HG02763 (cell line): Measurements from ENCODE around the gene FOXO6.

ENCODE experiments used
- ATAC-seq: cut with Tn5 transposase; IDR thresholded peaks from one replicate; pipeline ENCODE4 v1.9.1; 2021; ENCODE audit warnings: mild to moderate bottlenecking, moderate library complexity; ENCODE audit not compliant: unreplicated experiment

Gene FOXO6

DNA sequence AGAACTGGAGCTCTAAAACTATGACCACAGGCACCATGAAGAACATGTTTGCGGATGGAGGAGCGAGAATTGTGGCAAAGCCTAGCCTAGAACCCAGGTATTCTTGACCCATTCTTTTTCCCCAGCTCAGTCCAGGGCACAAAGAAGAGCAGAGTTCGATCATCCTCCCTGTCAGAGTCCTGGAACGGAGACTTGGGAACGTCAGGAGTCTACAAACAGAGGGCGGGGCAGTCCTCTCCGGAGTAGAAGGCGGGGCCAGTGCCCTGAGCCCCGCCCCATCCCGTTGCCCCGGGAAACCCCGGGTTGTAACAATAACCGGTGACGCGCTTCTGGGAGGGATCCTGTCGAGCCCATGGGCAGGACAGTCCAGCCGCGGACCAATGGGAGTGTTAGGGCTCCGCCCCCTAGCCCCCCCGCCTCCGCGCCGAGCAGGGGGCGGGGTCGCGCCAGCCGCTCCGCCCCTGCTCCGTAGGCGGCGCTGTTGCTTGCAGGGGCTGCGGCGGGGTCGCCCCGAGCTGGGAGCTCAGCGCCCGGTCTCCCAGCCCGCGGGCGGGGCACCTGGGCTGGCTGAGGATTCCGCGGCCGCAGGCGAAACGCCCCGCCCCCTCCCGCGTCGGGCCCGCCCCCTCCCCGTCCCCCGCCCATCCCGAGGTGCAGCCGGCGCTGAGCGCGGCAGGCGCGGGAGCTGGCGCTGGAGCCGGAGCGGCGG, at the start of gene FOXO6:
FOXO6 (plus strand) TSS at position 649 of the 709 bp plus-strand sequence.
- peak; percentile 90 for ATAC-seq

DNA sequence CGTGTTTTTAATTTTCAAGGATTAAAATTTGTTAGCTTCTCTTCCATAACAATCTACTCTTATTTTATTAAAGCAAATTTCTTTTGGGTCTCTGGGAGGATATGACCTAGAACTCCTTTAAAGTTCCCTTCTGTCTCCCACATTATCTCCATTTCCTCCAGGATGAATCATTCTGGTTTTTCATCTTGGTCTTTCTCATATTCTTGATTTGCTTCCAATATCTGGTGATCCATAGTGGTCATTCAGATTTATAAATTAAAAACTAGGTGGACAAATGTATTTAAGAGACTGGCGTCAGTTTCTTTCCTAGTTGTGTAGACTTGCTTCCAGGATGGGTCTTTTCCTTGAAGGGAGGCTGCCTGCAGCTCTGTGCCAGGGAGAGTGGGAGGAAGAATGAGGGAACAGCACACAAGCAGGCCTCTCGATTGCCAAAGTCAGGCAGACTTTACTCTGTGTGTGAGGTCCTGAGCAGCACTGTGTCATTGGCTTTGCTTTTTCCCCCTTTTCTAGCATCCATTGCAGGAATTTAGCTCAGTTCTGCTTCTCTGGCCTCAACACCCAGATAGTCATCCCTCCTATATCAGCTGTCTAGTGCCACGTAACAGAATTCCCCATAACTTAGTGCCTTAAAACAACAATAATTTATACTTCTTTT, 48.1 kb upstream of the FOXO6 start:
- no peak for ATAC-seq

DNA sequence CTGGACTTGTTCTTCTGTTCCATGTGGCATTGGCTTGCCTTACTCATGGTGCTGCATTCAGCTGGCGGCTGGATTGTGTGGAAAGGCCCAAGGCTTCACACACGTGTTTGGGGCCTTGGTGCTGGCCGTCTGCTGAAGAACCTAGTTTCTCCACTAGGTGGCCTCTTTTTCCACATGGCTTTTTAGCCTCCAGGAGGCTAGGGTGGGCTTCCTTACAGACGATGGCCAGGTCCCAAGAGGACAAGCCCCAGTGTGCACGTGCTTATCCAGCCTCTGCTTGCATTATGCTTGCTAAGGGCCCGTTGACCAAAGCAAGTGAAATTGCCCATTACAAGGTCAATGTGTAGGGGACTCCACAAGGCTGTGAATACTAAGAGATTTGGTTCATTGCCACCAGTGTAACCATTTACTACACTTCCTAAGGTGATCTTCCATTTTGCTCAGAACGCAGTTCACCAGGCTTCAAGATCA, 47.5 kb upstream of the FOXO6 start:
- ATAC-seq = no peak

DNA sequence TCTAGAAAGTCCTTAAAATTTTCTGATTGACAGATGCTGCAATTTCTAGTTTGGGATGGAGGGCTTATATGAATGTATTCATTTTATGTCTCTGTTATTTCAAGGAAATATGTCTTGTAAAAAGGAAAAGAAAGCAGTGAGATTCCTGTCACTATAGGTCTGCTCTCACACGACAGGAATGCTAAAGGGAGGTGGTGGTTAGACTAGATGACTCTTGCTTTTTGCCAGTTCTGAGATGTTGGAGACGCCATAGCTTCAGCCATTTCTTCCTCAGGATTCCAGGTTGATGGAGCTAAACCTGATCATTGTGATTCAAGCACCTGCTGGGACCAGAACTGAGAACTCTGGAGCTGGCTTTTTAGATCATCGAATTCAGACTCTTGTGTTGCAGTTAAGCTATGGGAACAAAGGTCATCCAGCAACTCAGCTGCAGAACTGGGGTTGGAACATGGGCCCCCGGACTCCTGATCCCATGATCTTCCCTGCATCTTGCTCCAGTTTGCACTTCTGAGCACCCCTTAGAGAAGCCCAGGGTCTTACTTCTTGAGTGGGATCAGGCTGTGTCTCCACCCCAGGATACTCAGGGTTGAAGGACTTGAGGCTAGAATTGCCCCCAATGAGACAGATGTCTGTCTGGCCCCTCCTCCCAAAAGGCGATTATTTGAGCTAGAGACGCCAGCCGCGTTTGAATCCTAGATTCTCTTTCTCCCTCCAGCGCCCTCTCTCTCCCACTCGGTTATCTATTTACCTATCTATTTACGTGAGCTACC, 46.7 kb upstream of the FOXO6 start:
- no peak for ATAC-seq

DNA sequence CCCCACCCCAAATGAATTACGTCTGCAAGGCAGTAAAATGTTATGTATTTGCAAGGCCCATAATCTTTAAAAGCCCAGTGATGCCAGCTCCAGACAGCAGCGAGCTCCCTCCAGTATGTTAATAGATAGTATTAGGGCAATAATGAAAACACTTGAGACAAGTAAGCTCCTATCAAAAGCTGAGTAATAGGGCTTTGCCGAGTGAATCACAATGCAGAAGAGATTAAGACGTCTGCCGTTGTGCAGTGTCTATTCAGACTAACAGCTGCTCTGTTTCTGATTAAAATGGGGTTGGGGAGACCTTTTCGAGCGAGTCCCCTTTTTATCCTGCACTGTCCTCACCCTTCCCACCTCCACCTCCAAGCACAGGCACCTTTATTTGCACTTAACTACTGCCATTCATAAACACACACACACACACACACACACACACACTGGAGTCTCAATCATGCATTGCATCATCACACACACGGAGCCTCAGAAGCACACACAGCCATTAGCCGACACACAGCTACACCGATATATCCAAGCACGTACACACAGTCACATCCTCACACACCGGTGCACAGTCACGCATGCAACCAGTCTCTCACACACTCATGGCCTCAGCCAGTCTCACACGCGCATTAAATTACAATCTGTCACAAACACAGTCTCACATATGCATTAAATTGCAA, 46.0 kb upstream of the FOXO6 start:
- no peak for ATAC-seq

DNA sequence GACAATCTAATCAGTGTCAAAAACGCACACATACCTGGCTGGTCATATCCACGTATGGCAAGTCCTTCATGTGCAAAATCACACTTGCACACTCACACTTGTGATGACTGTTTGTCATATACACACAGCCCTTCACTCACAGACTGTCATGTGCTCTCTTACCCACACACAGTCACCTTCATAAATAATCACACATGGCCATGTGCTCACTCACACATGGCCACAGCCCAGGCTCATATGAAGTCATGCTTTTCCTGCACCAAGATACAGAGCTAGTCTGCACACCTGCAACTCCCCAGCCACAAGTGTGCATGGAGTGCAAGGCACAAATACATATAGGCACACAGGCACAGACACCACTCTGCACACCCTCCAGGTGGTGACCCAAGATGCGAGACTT, 45.4 kb upstream of the FOXO6 start:
- no peak for ATAC-seq

DNA sequence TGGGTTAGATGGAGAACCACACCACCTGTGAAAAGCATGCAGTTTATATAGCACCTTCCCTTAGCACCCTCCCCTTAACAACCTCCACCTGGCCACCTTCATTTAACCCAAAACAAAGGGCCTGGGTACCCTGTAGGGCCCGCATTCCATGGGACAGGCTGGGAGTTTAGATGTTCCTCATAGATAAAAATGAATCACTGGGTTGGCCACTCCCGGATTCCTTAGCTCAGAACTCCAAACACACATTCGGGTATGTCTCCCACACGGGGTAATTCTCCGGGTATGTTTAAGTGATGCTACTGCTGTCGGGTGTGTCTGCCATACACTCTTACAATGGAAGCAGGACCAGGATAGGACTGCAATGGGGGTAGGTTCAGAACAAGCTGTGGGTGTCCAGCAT, 43.9 kb upstream of the FOXO6 start:
- ATAC-seq = no peak

DNA sequence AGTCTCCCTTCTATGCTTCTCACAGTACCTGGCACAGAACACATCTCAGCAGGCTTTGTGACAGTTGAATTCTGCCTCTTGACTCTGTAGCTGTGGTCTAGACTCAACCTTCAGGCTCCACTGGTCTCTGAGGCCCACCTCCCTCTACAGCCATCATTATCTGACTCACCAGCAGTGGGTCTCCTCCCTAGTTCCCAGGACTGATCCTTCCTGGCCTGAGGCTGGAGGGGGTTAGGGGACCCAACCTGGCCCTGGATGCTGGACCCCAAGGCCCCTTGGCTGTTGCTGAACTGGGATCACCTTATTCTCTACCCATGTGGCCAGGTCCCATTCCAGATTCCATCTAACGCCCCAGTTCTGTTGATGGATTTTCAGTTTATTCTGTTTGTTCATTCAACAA, 43.1 kb upstream of the FOXO6 start:
- no peak for ATAC-seq

DNA sequence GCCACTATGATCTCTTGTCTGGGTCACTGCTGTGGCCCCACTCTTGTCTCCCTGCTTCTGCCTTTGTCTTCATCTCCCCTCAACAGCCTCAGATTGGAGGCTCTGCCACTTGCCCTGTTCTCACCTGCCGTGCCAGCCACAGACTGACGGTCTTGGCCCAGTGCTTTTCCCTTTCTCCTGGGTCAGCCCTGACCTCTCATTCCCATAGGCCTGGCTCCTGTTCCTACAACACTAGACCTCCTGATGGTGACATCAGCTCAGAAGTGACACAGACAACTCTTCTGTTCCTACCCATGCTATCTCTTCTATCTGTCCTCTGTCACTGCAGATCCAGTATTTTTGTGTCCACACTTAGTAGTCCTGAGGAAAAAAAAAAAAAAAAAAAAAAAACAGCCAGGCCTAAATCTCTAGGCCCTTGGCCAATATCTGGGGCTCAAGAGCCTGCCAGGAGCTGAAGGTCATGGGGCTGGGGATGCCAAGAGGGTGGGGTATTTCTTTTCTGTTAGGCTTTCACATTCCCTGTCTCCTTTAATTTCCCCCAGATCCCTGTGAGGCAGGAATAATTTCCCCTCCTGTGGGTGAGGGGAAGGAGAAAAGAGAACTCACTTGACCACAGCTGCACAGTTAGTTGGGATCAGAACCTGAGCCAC, 42.0 kb upstream of the FOXO6 start:
- ATAC-seq = no peak

DNA sequence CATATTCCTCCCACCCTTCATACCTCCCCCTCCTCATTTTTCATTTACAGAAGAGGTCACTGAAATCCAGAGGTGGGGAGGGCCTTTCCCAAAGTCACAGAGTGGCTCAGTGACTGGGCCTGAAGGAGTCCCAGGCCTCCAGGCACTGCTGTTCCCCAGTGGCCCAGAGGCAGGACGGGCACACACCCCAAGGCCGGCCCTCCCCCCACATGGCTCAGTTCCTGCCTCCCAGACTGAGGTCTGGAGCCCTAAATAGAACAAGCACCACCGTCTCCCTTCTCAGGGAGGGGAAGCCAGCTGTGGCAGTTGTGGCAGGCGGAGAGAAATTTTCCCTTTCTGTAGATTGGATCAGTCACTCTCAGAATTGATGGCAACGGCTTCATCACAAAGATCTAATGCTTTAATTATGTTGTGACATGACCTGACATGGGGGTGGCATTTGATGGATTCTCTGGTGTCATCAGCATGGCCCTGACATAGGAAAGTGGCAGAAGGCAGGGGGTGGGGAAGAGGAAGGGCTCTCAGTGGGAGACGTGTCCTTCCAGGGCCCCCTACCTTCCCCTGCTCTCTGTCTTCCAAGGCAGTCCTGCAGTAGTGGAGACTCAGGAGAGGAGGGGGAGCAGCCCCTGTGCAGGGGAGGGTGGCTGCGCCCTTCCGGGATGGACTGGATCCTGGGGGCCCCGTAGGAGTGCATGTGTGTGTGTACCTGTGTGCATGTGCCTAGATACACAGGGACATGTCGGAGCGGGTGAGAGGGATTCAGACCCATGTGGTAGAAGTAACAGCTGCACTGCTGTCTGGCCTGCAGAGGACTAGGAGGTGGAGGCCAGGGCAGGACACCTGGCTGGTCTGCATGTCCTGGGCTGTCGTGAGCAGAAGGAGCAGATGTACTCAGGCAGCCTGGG, 41.2 kb upstream of the FOXO6 start:
- no peak for ATAC-seq

DNA sequence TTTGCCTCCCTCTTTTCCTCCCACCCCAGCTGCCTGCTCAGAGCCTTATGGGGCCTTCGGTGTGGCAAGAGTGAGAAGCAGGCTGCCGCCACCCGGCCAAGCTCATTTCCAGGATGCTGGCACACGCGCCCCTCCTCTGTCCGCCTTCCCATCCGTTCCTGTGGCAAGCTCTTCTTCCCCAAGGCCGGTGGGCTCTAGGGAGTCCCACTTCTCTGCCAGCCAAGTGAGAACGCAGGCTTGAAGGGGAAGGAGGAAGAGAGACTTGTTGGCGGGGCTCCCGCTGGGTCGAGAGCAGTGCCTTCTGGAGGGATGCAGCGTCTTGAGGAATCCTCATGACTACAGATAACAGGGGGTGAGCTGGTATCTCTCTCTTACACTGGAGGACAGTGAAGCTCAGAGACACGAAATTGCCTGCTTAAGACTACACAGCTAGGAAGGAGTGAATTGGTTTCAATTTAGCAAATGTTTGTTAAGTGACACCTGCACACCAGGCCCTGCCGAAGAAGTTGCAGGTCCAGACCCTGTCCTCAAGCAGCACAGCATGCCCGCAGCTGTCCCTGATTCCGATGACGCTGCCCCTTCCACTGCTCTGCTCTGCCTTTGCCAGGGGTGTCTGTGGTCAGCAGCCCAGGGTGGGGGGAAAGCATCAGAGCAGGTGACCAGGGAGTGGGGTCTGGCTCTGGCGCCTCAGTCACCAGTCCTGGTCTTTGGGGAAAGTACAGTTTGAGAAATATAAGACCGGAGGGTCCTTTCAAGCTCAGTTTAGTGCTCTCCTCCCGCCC, 40.1 kb upstream of the FOXO6 start:
- ATAC-seq = no peak

DNA sequence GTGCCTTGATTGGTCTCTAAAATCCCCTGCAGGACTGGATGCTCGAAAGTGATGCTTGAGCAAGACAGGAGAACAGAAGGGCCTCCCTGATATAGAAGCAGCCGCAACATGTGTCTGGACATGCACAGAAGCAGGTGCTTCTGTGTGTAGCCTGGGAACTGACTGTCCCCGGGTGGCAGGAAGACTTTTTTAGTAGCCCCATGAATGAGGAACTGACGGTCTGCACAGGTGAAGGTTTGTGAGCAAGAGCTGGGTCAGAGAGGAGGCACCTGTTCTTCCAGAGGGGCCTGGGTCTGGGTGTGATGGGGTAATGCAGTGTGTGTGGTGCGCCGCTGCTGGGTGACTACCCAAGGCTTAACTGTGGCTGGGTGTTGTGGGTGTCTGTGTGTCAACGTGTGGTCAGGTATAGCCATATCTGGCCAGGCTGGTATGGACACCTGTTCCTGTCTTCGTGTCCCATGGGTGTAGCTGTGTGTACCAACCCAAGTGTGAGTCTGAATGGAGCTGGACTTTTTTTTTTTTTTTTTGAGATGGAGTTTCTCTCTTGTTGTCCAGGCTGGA, 39.1 kb upstream of the FOXO6 start:
- no peak for ATAC-seq

DNA sequence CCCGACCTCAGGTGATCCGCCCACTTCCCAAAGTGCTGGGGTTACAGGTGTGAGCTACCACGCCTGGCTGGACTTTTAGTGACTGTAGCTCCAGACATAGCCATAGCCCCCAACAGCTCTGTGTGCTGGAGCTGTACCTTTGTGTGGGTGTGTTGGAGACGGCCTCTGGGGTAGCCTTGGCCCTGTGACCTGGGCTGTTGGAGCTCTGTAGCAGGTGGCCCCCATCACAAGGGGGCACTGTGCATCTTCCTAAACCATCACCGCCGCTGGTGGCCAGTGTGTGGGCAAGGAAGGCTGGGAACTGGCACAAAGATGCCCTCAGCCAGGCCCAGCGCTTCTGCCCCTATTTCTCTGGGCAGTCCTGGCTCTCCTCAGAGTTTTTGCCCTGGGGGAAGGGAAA, 38.4 kb upstream of the FOXO6 start:
- ATAC-seq = no peak

DNA sequence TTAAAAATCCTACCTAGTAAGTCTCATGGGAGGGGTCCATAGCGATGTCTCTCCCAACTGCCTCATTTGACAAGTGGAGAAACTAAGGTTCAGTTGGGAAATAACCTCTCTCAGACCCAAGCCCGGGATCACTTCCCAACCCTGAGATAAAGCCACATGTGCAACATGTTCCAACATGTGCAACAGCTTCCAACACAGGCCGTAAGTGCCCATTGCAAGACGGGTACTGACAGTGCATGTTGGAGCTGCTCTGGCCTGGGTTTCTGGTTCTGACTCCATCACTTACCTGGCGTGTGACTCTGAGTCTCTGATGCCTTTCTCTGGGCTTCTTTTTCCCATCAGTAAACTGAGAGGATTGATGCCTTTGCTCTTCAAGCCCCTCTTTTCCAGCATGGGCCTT, 38.0 kb upstream of the FOXO6 start:
- ATAC-seq = no peak

DNA sequence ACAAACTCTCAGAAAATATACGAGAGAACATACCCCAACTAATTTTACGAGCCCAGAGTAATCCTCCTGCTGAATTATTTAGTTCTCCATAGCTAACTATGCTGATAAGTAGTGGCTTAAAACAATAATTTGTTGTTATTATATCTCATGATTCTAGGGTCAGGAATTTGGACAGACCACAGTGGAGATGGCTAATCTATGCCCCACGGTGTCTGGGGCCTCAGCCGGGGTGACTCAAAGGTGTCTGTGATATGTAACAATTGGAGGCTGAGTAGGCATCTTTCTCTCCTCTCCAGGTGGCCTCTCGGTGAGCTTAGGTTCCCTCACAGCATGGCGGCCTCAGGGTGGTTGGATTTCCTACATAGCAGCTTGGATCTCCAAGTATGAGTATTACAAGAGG, 35.4 kb upstream of the FOXO6 start:
- ATAC-seq = no peak

DNA sequence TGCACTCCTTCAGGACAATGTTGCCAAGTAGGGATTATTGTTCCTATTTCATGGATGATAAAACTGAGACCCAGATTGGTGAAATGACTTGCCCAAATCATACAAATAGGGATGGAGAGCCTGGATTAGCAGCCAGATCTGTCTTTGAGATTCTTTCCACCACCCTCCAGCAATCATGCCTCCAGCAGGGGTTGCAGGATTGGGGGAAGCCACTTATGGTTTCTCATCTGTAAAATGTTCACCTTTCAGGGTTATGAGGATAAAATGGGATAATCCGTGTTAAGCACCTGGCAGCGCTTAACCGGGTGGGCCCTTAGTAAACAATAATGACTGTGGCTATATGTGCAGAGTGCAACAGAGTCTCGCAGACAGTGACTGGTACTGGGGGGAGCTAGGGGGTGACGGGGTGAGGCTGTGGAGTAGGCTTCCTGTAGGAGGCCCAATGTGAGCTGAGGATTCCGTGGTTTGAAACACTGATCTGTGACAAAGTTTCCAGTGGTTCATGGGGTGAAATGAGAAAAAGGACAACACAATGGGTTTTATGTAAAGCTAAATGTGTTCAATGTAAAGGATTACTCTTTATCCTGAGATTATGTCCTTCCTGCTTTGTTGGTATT, 33.7 kb upstream of the FOXO6 start:
- ATAC-seq = no peak

DNA sequence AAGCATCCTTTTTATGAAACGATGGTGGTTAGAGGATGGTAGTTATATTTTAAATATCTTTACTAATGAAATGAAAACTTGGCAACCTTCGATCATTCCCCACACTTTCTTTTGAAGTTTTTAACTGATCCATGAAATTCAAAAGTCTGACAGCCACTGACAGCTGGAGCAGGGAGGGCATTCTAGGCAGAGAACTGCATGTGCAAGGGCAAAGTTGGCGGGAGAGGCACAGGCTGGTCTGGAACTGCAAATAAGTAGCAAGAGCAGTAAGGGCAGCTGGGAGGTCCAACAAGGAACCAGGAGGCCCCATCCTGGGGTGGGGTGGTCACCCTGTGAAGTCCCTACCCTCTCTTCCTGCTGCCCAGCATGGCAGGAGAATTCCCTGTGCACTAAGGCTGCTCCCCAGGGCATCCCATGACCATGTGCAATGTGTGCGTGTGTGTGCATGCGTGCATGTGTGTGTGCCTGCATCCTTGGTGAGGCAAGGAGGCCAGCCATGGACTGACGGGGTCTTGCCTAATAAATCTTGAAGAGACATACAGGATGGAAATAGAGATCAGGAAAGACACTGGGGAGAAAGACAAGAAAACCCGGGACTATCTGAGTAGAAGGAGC, 33.1 kb upstream of the FOXO6 start:
- ATAC-seq = no peak
